ENCODE data around the gene GJD3. TPM values are rescaled to one million over a fixed set of nuclear protein-coding genes. Genes with fewer than 3 reads are reported as not detected.

GJD3 gene
- total and polyA plus RNA-seq, 3 donors from 2014 or later, result 2.1 to 2.6 TPM; not detected in 1

DNA sequence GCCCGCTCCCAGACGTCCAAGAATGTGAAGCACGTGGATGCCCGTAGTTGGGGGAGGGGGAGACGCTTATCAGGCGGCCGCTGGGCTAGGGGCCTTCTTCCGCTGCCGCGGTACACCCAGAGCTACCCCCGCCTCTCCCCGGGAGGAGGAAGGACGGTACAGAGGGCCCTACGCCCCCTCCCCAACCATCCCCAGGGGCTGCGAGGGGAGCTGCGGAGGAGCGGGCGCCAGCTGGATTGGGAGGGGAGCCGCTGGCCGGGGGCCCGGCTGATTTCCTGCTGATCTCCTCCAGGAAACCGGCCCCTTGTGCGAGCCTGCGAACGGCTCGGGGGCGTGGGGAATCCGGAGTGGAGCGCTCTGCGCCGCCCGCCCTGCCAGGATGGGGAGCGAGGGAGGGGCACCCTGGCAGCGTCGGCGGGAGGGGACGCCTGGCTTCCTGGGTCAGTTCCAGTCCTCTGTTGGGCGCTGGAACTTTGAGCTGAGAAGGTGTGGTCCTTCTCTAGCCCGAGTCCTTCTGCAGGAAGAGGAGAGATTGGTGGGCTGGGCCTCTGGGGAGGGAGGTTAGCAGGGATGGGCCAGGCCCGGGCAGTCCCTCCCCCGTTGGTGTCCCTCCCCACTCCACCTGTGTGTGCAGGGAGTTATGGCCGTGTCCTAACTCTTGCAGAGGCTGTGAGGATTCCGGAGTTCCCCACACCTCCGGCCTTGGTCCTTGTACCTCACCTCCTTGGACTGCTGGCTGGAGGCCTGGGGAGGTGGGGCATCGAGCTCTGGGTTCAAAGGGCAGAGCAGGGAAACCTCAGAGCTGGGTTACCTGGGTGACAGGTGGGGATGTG is 19.2 kb downstream of the GJD3 start:
- Histone ChIP-seq H3K4me1 (peaks cover 77% of the 10 kb centered on the region), H3K27ac (peak overlapping the region; percentile 83 to 97), H3K27me3 (no peaks in the 10 kb centered on the region), H3K4me3 (peak overlapping the region; percentile 44 to 74), H3K36me3 (ENCODE audit: low read depth, missing control alignments) (no peaks in the 10 kb centered on the region), H3K9me3 (no peaks in the 10 kb centered on the region)
- 0 to 1% methylated on average over 6 to 44 of the region's 45 CpGs for WGBS, 2 donors
- TF ChIP-seq, protein P1, sequence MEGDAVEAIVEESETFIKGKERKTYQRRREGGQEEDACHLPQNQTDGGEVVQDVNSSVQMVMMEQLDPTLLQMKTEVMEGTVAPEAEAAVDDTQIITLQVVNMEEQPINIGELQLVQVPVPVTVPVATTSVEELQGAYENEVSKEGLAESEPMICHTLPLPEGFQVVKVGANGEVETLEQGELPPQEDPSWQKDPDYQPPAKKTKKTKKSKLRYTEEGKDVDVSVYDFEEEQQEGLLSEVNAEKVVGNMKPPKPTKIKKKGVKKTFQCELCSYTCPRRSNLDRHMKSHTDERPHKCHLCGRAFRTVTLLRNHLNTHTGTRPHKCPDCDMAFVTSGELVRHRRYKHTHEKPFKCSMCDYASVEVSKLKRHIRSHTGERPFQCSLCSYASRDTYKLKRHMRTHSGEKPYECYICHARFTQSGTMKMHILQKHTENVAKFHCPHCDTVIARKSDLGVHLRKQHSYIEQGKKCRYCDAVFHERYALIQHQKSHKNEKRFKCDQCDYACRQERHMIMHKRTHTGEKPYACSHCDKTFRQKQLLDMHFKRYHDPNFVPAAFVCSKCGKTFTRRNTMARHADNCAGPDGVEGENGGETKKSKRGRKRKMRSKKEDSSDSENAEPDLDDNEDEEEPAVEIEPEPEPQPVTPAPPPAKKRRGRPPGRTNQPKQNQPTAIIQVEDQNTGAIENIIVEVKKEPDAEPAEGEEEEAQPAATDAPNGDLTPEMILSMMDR (IDR thresholded peaks at IDR 0.05), result no peak
- TF ChIP-seq POLR2A (IDR thresholded peaks at IDR 0.05), result no peak
- DNase-seq, result peak; percentile 66
- intact Hi-C loops (cut with DNase I; ENCODE audit: low total_unique reads), result no loop called here

DNA sequence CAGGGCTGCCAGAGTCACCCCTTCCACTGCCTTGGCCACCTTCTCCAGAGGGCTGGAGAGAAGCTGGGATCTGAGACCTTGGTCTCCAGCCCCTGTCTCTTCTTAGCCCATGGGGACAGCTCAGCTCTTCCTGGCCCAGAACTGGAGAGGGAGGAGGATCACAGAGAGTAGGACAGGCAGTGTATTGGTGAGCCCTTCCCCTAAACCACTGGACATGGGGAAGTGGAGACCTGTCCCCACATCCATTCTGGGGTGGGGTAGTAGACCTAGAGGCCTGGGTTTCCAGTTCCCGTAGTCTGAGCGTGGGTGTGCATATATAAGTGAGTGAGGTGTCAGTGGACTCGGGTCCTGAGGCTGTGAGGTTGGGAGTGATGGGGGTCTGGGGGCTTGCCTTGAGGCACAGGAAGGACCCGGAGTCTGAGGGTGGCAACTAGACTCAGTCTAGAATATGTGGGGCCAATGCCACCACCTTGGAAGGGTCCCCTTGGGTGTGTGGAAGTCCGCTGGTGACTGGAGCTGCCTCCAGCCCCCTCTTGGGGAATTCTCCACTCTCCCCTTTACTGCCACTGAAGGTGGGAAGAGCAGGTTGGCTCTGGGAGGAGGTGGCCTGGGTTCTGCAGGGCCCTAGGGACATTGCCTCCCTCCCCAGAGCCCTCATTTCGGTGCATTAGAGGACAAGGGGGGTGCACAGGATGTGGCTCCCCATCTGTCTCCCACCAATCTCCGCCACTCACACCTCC is 19.9 kb downstream of the GJD3 start:
- Histone ChIP-seq H3K27ac (peak overlapping the region; percentile 83 to 97), H3K4me1 (peaks cover 79% of the 10 kb centered on the region), H3K36me3 (ENCODE audit: low read depth, missing control alignments) (no peaks in the 10 kb centered on the region), H3K27me3 (no peaks in the 10 kb centered on the region), H3K9me3 (no peaks in the 10 kb centered on the region), H3K4me3 (peak overlapping the region; percentile 44 to 74)
- intact Hi-C loops (cut with DNase I; ENCODE audit: low total_unique reads), result no loop called here
- TF ChIP-seq, protein P1 (IDR thresholded peaks at IDR 0.05), result no peak
- TF ChIP-seq POLR2A (IDR thresholded peaks at IDR 0.05), result no peak
- no peak for DNase-seq
- WGBS, 2 donors, result 35 to 51% methylated on average over 4 to 7 of the region's 7 CpGs

DNA sequence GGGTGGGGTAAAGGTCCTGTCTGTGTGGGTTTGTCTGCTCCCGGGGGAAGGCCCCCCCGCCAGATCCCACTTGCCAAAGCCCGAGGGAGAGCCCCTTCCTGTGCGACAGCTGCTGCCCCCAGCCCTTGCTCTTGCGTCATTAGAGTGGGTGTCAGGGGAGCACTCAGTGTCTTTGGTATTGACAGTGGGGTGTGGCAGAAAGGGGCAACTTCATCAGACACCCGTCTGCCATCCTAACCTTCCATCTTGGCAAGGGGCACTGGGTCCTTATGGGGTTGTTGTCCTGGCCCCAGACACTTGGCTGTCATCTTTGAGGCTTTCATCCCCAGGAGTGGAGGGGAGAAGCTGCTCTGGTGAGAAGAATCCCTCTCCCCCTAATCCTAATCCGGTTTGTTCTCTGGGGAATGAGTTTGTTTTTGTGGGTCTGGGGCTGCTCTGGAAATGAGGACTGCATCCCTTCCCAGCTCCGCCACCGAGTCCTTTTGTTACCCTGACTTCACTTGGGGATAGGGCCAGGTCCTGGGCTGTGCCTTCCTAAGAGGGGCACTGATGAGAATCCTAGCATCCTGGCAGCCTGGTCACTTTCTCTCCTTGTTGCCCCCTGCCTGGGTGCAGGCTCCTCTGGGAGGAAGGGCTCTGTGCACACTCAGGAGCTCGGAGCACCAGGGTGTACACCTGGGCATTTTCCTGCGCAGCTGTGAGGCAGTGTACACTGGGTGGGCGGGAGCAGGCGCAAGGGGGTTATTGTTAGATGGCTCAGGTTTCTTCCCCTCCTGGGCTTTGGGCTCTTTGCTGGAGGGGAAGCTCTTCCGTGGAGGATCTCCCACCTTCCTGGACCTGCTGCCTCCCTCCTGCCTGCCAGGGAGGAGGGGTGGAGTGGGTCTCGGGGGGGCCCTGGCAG is 21.1 kb downstream of the GJD3 start:
- 23 to 34% methylated on average over 10 to 15 of the region's 15 CpGs for WGBS, 2 donors
- intact Hi-C loops (cut with DNase I; ENCODE audit: low total_unique reads), result no loop called here

DNA sequence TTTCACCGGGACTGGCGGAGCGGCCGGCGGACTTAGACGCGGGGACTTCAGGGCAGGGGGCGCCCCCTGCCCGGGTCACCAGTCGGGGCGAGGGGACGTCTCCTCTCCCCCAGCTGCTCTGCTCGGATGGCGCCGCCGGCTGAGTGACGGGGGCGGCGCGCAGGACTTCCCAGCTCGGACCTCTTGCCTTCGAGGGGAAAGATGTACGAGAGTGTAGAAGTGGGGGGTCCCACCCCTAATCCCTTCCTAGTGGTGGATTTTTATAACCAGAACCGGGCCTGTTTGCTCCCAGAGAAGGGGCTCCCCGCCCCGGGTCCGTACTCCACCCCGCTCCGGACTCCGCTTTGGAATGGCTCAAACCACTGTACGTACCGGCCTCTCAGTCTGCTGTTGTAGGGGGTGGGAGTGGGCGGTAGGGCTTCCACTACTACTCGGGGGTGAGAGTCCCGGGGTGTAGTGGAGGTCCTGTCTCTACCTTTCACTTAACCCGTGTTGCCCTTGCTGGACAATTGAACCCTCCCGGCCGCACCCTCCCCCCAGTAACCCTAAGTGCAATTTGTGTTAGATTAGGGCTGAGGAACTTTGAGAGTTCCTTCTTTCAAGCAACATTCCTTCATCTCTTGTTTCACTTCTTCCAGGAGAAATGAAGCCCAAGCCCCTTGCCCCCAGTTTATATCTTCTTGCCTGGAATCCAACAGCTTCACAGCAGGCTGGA is 21.9 kb downstream of the GJD3 start:
- Histone ChIP-seq H3K4me1 (peaks cover 80% of the 10 kb centered on the region), H3K27me3 (no peaks in the 10 kb centered on the region), H3K4me3 (peak overlapping the region; percentile 74 to 83), H3K9me3 (no peaks in the 10 kb centered on the region), H3K36me3 (ENCODE audit: low read depth, missing control alignments) (no peaks in the 10 kb centered on the region), H3K27ac (peak overlapping the region; percentile 83 to 97)
- WGBS, 2 donors, result 3 to 4% methylated on average over 11 to 38 of the region's 38 CpGs
- TF ChIP-seq, protein P1 (IDR thresholded peaks at IDR 0.05), result no peak
- TF ChIP-seq POLR2A (IDR thresholded peaks at IDR 0.05), result no peak
- intact Hi-C loops (cut with DNase I; ENCODE audit: low total_unique reads), result no loop called here
- DNase-seq, result no peak

More for the DNA sequence above, 21.1 kb downstream of the GJD3 start:
- Histone ChIP-seq H3K4me3 (peak overlapping the region; percentile 74 to 83), H3K36me3 (ENCODE audit: low read depth, missing control alignments) (no peaks in the 10 kb centered on the region), H3K27ac (peak overlapping the region; percentile 83 to 97), H3K27me3 (no peaks in the 10 kb centered on the region), H3K9me3 (no peaks in the 10 kb centered on the region), H3K4me1 (peaks cover 80% of the 10 kb centered on the region)
- no peak for DNase-seq
- no peak for TF ChIP-seq POLR2A (IDR thresholded peaks at IDR 0.05)
- TF ChIP-seq, protein P1 (IDR thresholded peaks at IDR 0.05), result no peak
